H1 (cell line): ENCODE data around the gene TUBGCP4. TPM values are rescaled to one million over a fixed set of nuclear protein-coding genes. Genes with fewer than 3 reads are reported as not detected.

ENCODE experiments used
- CTCF ChIA-PET: fragments of 300-600 bp; sonication (Branson Sonifier 250); formaldehyde crosslinking; loops from one replicate; lab custom pipeline; 2021; ENCODE audit not compliant: partially characterized antibody; lab: Charles Lee
- POLR2A ChIA-PET: fragments of 300-600 bp; sonication (Branson Sonifier 250); formaldehyde crosslinking; loops from one replicate; lab custom pipeline; 2021; ENCODE audit warnings: inconsistent platforms; ENCODE audit not compliant: partially characterized antibody; lab: Charles Lee
- DNase-seq, 2 experiments: peaks; one replicate each; pipeline versions ENCODE4 v3.0.0 to v3.0.0-alpha.2; 2010 to 2022; ENCODE audit warnings: low spot score in 2 of 2, low read depth in 1 of 2, mixed read lengths in 1 of 2
- FAIRE-seq: peaks from 2 replicates; lab custom pipeline; 2011; peaks lifted over from hg19 to GRCh38; lab: Jason Lieb, UNC
- H2AFZ ChIP-seq: 2 replicates; pipeline ENCODE4 v1.8.1; 2012; ENCODE audit warnings: low read length, inconsistent platforms
- H2AK5ac ChIP-seq: 2 replicates; pipeline ENCODE4 v1.6.1; 2013; ENCODE audit warnings: low read depth, low read length
- H2BK120ac ChIP-seq: replicated peaks from 2 replicates; pipeline ENCODE3; 2013; ENCODE audit warnings: low read depth, low read length, inconsistent platforms
- H2BK12ac ChIP-seq: 2 replicates; pipeline ENCODE4 v1.6.1; 2013; ENCODE audit warnings: low read depth, low read length
- H2BK15ac ChIP-seq: 2 replicates; pipeline ENCODE4 v1.6.1; 2013; ENCODE audit warnings: low read length
- H2BK20ac ChIP-seq: 2 replicates; pipeline ENCODE4 v1.6.1; 2013; ENCODE audit warnings: low read length
- H2BK5ac ChIP-seq: 2 replicates; pipeline ENCODE4 v1.6.1; 2013; ENCODE audit warnings: low read depth, low read length
- H3K14ac ChIP-seq: 2 replicates; pipeline ENCODE4 v1.6.1; 2013; ENCODE audit warnings: inconsistent platforms; ENCODE audit not compliant: insufficient read length
- H3K18ac ChIP-seq: 2 replicates; pipeline ENCODE4 v1.6.1; 2013; ENCODE audit warnings: low read length; ENCODE audit errors: extremely low read depth
- H3K23ac ChIP-seq: 2 replicates; pipeline ENCODE4 v1.6.1; 2013; ENCODE audit warnings: inconsistent platforms; ENCODE audit not compliant: insufficient read length
- H3K23me2 ChIP-seq: 2 replicates; pipeline ENCODE4 v1.6.1; 2013; ENCODE audit warnings: low read depth, low read length
- H3K27ac ChIP-seq: 2 replicates; pipeline ENCODE4 v1.6.1; 2011; ENCODE audit warnings: low read depth, low read length, inconsistent platforms
- H3K27me3 ChIP-seq, 4 experiments: replicated peaks in 1 of 4; 1 replicate in 1 of 4; 2 replicates in 3 of 4; pipeline versions ENCODE4 v1.6.1 to v1.8.1; 2011 to 2013; ENCODE audit warnings: low read length in 3 of 4, mild to moderate bottlenecking in 3 of 4, inconsistent platforms in 2 of 4, mixed read lengths in 2 of 4, moderate library complexity in 1 of 4; ENCODE audit not compliant: control insufficient read depth in 3 of 4, insufficient read depth in 3 of 4; ENCODE audit errors: extremely low read depth in 1 of 4
- H3K36me3 ChIP-seq, 4 experiments: 2 replicates each; pipeline versions ENCODE4 v1.6.1 to v1.8.1; 2011 to 2013; ENCODE audit warnings: mild to moderate bottlenecking in 4 of 4, low read length in 3 of 4, moderate library complexity in 2 of 4, control low read depth in 1 of 4, inconsistent platforms in 1 of 4; ENCODE audit not compliant: insufficient read depth in 4 of 4, control insufficient read depth in 2 of 4
- H3K4ac ChIP-seq: replicated peaks from 2 replicates; pipeline ENCODE3; 2013; ENCODE audit warnings: low read length, low read depth, mixed read lengths, inconsistent platforms; ENCODE audit not compliant: insufficient read length
- H3K4me1 ChIP-seq, 4 experiments: replicated peaks in 1 of 4; 1 replicate in 1 of 4; 2 replicates in 3 of 4; pipeline versions ENCODE4 v1.6.1 to v1.8.1; 2011 to 2013; ENCODE audit warnings: low read length in 3 of 4, inconsistent platforms in 2 of 4, mixed read lengths in 1 of 4; ENCODE audit not compliant: insufficient read depth in 4 of 4, control insufficient read depth in 3 of 4
- H3K4me2 ChIP-seq, 2 experiments: 2 replicates each; pipeline versions ENCODE4 v1.6.1 to v1.8.1; 2011 to 2013; ENCODE audit warnings: low read depth in 2 of 2, low read length in 2 of 2, control low read depth in 1 of 2, inconsistent platforms in 1 of 2, mild to moderate bottlenecking in 1 of 2; ENCODE audit not compliant: insufficient read depth in 1 of 2
- H3K4me3 ChIP-seq, 4 experiments: fragments of 200-600, 300-600 bp in 1 of 4; sonication (generic), shearing (Covaris generic), sonication (Bioruptor Twin) in 1 of 4; 2 replicates each; pipeline versions ENCODE4 v1.5.1 to v1.8.1; 2011 to 2016; ENCODE audit warnings: low read length in 4 of 4, low read depth in 3 of 4, control low read depth in 2 of 4, inconsistent platforms in 2 of 4, mild to moderate bottlenecking in 2 of 4, mixed read lengths in 1 of 4, moderate library complexity in 1 of 4; ENCODE audit not compliant: insufficient read depth in 2 of 4; ENCODE audit errors: extremely low read depth in 1 of 4
- H3K56ac ChIP-seq: replicated peaks from 2 replicates; pipeline ENCODE3; 2013; ENCODE audit warnings: low read depth, mild to moderate bottlenecking, mixed read lengths, low read length, inconsistent platforms; ENCODE audit not compliant: insufficient read length
- H3K79me1 ChIP-seq: 2 replicates; pipeline ENCODE4 v1.6.1; 2013; ENCODE audit warnings: low read depth, low read length, control low read depth
- H3K79me2 ChIP-seq, 2 experiments: 2 replicates each; pipeline versions ENCODE4 v1.6.1 to v1.8.1; 2012 to 2013; ENCODE audit warnings: low read length in 2 of 2, mild to moderate bottlenecking in 2 of 2, inconsistent platforms in 1 of 2; ENCODE audit not compliant: insufficient read depth in 2 of 2, control insufficient read depth in 1 of 2
- H3K9ac ChIP-seq, 4 experiments: replicated peaks in 1 of 4; 1 replicate in 1 of 4; 2 replicates in 3 of 4; pipeline versions ENCODE4 v1.6.1 to v1.8.1; 2011 to 2013; ENCODE audit warnings: low read depth in 3 of 4, low read length in 3 of 4, control low read depth in 2 of 4, mild to moderate bottlenecking in 2 of 4, moderate library complexity in 2 of 4, inconsistent platforms in 1 of 4; ENCODE audit errors: extremely low read depth in 1 of 4
- H3K9me3 ChIP-seq, 2 experiments: 2 replicates each; pipeline versions ENCODE4 v1.6.1 to v1.8.1; 2012 to 2013; ENCODE audit warnings: mild to moderate bottlenecking in 2 of 2, moderate library complexity in 2 of 2, control low read depth in 1 of 2, inconsistent platforms in 1 of 2, low read depth in 1 of 2, low read length in 1 of 2, mixed read lengths in 1 of 2; ENCODE audit not compliant: insufficient read depth in 2 of 2
- H4K20me1 ChIP-seq, 2 experiments: replicated peaks in 1 of 2; 2 replicates each; pipeline versions ENCODE3 to v1.8.1; 2011 to 2013; ENCODE audit warnings: inconsistent platforms in 2 of 2, low read length in 2 of 2, mild to moderate bottlenecking in 1 of 2; ENCODE audit not compliant: insufficient read depth in 2 of 2, control insufficient read depth in 1 of 2
- H4K5ac ChIP-seq: 2 replicates; pipeline ENCODE4 v1.6.1; 2013; ENCODE audit warnings: low read length, low read depth, mixed read lengths, inconsistent platforms; ENCODE audit not compliant: insufficient read length
- H4K8ac ChIP-seq: 2 replicates; pipeline ENCODE4 v1.8.0; 2013; ENCODE audit warnings: mild to moderate bottlenecking, moderate library complexity, low read length, inconsistent platforms; ENCODE audit not compliant: insufficient read depth; ENCODE audit errors: extremely low read depth
- H4K91ac ChIP-seq: replicated peaks from 2 replicates; pipeline ENCODE3; 2013; ENCODE audit warnings: low read length, mixed read lengths, inconsistent platforms; ENCODE audit not compliant: insufficient read length
- ASH2L ChIP-seq: fragments of 200-600, 300-600 bp; sonication (generic); IDR thresholded peaks from one replicate; pipeline ENCODE4 v1.7.1; 2017; ENCODE audit warnings: low read length
- CBX8 ChIP-seq: fragments of 300-800, 300-1000 bp; sonication (generic); IDR thresholded peaks from 2 replicates; pipeline ENCODE4 v1.7.1; 2016; ENCODE audit warnings: low read depth, low read length, borderline replicate concordance
- CHD1 ChIP-seq: IDR thresholded peaks from 2 replicates; pipeline ENCODE4 v1.6.1; 2012; ENCODE audit warnings: low read depth, low read length, improper control_type of control experiment
- CTCF ChIP-seq, 3 experiments: IDR thresholded peaks; 1 replicate in 2 of 3; 2 replicates in 1 of 3; pipeline versions ENCODE4 v1.5.1 to v1.6.1; 2011; ENCODE audit warnings: low read length in 3 of 3, mild to moderate bottlenecking in 3 of 3, inconsistent platforms in 2 of 3, low read depth in 1 of 3, moderate library complexity in 1 of 3; ENCODE audit not compliant: insufficient read depth in 1 of 3; ENCODE audit errors: control extremely low read depth in 1 of 3
- EP300 ChIP-seq, 2 experiments: IDR thresholded peaks; 1 replicate in 1 of 2; 2 replicates in 1 of 2; pipeline ENCODE4 v1.6.1; 2011 to 2012; ENCODE audit warnings: low read depth in 2 of 2, low read length in 2 of 2, mild to moderate bottlenecking in 2 of 2, borderline replicate concordance in 1 of 2, inconsistent platforms in 1 of 2, moderate library complexity in 1 of 2
- EZH2 ChIP-seq: fragments of 200-600 bp; sonication (generic); IDR thresholded peaks from 2 replicates; pipeline ENCODE4 v1.7.1; 2012; ENCODE audit warnings: low read depth, mild to moderate bottlenecking, moderate library complexity, low read length, inconsistent platforms; ENCODE audit not compliant: severe bottlenecking
- FOSL1 ChIP-seq: IDR thresholded peaks from 2 replicates; pipeline ENCODE4 v1.6.1; 2011; ENCODE audit warnings: mild to moderate bottlenecking, low read depth, low read length, moderate library complexity; ENCODE audit not compliant: insufficient read depth
- KDM1A ChIP-seq: fragments of 200-600, 300-600 bp; sonication (generic); IDR thresholded peaks from 2 replicates; pipeline ENCODE4 v1.7.1; 2016; ENCODE audit warnings: mild to moderate bottlenecking, low read length, borderline replicate concordance
- POLR2A ChIP-seq, 2 experiments: IDR thresholded peaks; 1 replicate in 1 of 2; 2 replicates in 1 of 2; pipeline ENCODE4 v1.6.1; 2011; ENCODE audit warnings: low read depth in 2 of 2, low read length in 2 of 2, mild to moderate bottlenecking in 2 of 2; ENCODE audit errors: control extremely low read depth in 1 of 2
- SIX5 ChIP-seq: IDR thresholded peaks from 2 replicates; pipeline ENCODE4 v1.6.1; 2011; ENCODE audit warnings: mild to moderate bottlenecking, low read depth, low read length
- SP2 ChIP-seq: IDR thresholded peaks from 2 replicates; pipeline ENCODE4 v1.6.1; 2012; ENCODE audit warnings: mild to moderate bottlenecking, low read length, inconsistent platforms
- SP4 ChIP-seq: IDR thresholded peaks from 2 replicates; pipeline ENCODE4 v1.6.1; 2012; ENCODE audit warnings: low read length, inconsistent platforms
- TAF1 ChIP-seq: IDR thresholded peaks from 2 replicates; pipeline ENCODE4 v1.6.1; 2011; ENCODE audit warnings: mild to moderate bottlenecking, low read depth, low read length
- WGBS, 2 experiments: shearing (Covaris generic) in 1 of 2; methylation state at CpG; one replicate each; pipeline versions ENCODE4 v1.1.6 to v1.1.7; 2013 to 2015; ENCODE audit warnings: low lambda C conversion rate in 2 of 2, mixed read lengths in 2 of 2, inconsistent platforms in 1 of 2, low coverage in 1 of 2, missing lambda C conversion rate in 1 of 2; ENCODE audit not compliant: insufficient replicate concordance in 2 of 2, insufficient coverage in 1 of 2, insufficient read length in 1 of 2; ENCODE audit errors: extremely low coverage in 1 of 2, missing lambda C conversion rate in 1 of 2; 5-methylcytosine and 5-hydroxymethylcytosine counted together
- polyA plus RNA-seq, 7 experiments: library from polyadenylated mRNA; depleted of rRNA in 3 of 7; stranded (reverse) in 5 of 7; unstranded in 2 of 7; fragments of >200 nt in 5 of 7; fragments of 200-250 nt in 2 of 7; gene quantifications; 1 replicate in 5 of 7; 2 replicates in 1 of 7; 4 replicates in 1 of 7; pipeline versions ENCODE4 v1.2.1 to v1.2.3, GENCODE V29; 2011 to 2013; ENCODE audit warnings: missing spikeins in 2 of 7, mixed read lengths in 2 of 7
- total RNA-seq: library from RNA; stranded (reverse); fragmentation: NEBNext Ultra II Directional; extraction: Animal tissue kit (Norgen Biotek cat#: 25700); gene quantifications from 2 replicates; pipeline ENCODE4 v1.2.1, GENCODE V29; 2021

TUBGCP4 gene
- total and polyA plus RNA-seq, 2 of the 8 experiments (the other 6 are each of a cell fraction or from before 2014, with no cell fraction given): 7.3 to 23.4 TPM

DNA sequence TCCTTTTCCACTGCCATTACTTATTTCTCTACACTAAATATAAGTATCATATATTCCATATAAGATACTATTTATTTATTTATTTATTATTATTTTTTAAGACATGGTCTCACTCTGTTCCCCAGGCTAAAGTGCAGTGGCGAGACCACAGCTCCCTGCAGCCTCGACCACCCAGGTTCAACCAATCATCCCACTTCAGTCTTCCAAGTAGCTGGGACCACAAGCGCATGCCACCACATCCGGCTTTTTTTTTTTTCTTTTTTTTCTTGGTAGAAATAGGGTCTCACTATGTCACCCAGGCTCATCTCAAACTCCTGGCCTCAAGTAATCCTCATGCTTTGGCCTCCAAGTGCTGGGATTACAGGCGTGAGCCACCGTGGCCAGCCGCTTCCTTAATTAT is 65.5 kb downstream of the TUBGCP4 start:
- Histone ChIP-seq H3K4me1 (no peaks in the 10 kb centered on the region), H3K9me3 (no peaks in the 10 kb centered on the region), H3K27ac (no peak overlapping the region), H2BK5ac (no peak overlapping the region), H3K14ac (no peak overlapping the region), H3K4me3 (no peak overlapping the region), H3K79me1 (no peaks in the 10 kb centered on the region), H3K23ac (no peak overlapping the region), H4K8ac (no peak overlapping the region), H2AFZ (no peak overlapping the region), H3K36me3 (peaks cover 12 to 71% (median 42%) of the 10 kb centered on the region in 4 experiments), H2BK12ac (no peak overlapping the region), H4K20me1 (peaks cover 3 to 4% of the 10 kb centered on the region in 2 experiments), H3K18ac (no peak overlapping the region), H2BK120ac (no peak overlapping the region), H3K23me2 (no peaks in the 10 kb centered on the region), H3K4me2 (no peak overlapping the region), H3K79me2 (no peaks in the 10 kb centered on the region), H4K5ac (no peak overlapping the region), H2AK5ac (no peak overlapping the region), H3K56ac (no peak overlapping the region), H3K4ac (no peak overlapping the region), H2BK20ac (no peak overlapping the region), H3K9ac (no peak overlapping the region), H4K91ac (no peak overlapping the region), H3K27me3 (no peaks in the 10 kb centered on the region), H2BK15ac (no peak overlapping the region)
- WGBS, 2 experiments: 97% methylated on average over 6 of the region's 7 CpGs; no CpG with 5 or more reads in 1 of the 2 experiments
- ChIA-PET CTCF (interaction anchor here (1.2 kb wide), 1 partner anchor 77 kb away, joined by 4 read pairs; no protein-coding TSS in a partner anchor), POLR2A (interaction anchor here (0.6 kb wide), 1 partner anchor 31 kb away, joined by 3 read pairs; no protein-coding TSS in a partner anchor)
- DNase-seq: no peak
- FAIRE-seq: no peak
- TF ChIP-seq SP4 (no peak), CBX8 (no peak), POLR2A (IDR thresholded peaks at IDR 0.05; ENCODE audit: control extremely low read depth in 1 of 2, low read depth in 2 of 2, low read length in 2 of 2) (no peak), KDM1A (no peak), CHD1 (no peak), SIX5 (no peak), EP300 (IDR thresholded peaks at IDR 0.05; ENCODE audit: borderline replicate concordance in 1 of 2, low read depth in 2 of 2, low read length in 2 of 2) (no peak), FOSL1 (no peak), TAF1 (no peak), ASH2L (no peak), CTCF (IDR thresholded peaks at IDR 0.05; ENCODE audit: control extremely low read depth in 1 of 3, insufficient read depth in 1 of 3, low read depth in 1 of 3, low read length in 3 of 3) (no peak), SP2 (no peak), EZH2 (no peak)
